HG02678 (cell line): ENCODE data around the gene TDP2.

Experiments used
- ATAC-seq: cut with Tn5 transposase; IDR thresholded peaks from one replicate; pipeline ENCODE4 v1.9.1; 2021; ENCODE audit warnings: mild to moderate bottlenecking, moderate library complexity; ENCODE audit not compliant: unreplicated experiment

TDP2 gene

GRCh38 chr6:24666641-24667377, at the start of gene TDP2, which contains the start of gene ACOT13:
TDP2 (minus strand) TSS chr6:24666899; CDS start chr6:24666862, 37 bp downstream.
ACOT13 (plus strand) TSS chr6:24667077; CDS start chr6:24667264, 187 bp downstream.
- ATAC-seq = peak; percentile 94

- ATAC-seq = no peak
Measured at GRCh38 chr6:24710519-24711303, 44.0 kb upstream of the TDP2 start.

GRCh38 chr6:24709014-24709711, 42.5 kb upstream of the TDP2 start:
- no peak for ATAC-seq

- ATAC-seq = no peak
Measured at GRCh38 chr6:24708612-24709011, 41.9 kb upstream of the TDP2 start.

GRCh38 chr6:24704468-24704867, 37.8 kb upstream of the TDP2 start:
- no peak for ATAC-seq

GRCh38 chr6:24702720-24703282, 36.1 kb upstream of the TDP2 start:
- no peak for ATAC-seq

- ATAC-seq = no peak
Measured at GRCh38 chr6:24699521-24700359, 33.0 kb upstream of the TDP2 start.

- no peak for ATAC-seq
Measured at GRCh38 chr6:24696097-24696496, 29.4 kb upstream of the TDP2 start.

- peak; percentile 55 for ATAC-seq
Measured at GRCh38 chr6:24695635-24696034, 28.9 kb upstream of the TDP2 start.

- ATAC-seq = peak; percentile 58
Measured at GRCh38 chr6:24694198-24694597, 27.5 kb upstream of the TDP2 start.

- no peak for ATAC-seq
Measured at GRCh38 chr6:24692848-24693592, 26.3 kb upstream of the TDP2 start.

GRCh38 chr6:24692415-24692814, 25.7 kb upstream of the TDP2 start:
- no peak for ATAC-seq

GRCh38 chr6:24692003-24692402, 25.3 kb upstream of the TDP2 start:
- no peak for ATAC-seq

GRCh38 chr6:24691550-24691949, 24.9 kb upstream of the TDP2 start:
- ATAC-seq = no peak

- no peak for ATAC-seq
Measured at GRCh38 chr6:24690593-24690992, 23.9 kb upstream of the TDP2 start.

- ATAC-seq = no peak
Measured at GRCh38 chr6:24689964-24690363, 23.3 kb upstream of the TDP2 start.

GRCh38 chr6:24686946-24687345, 20.2 kb upstream of the TDP2 start:
- ATAC-seq = no peak

- ATAC-seq = no peak
Measured at GRCh38 chr6:24686408-24686807, 19.7 kb upstream of the TDP2 start.
